ENCODE data around the gene MACROD2. TPM values are rescaled to one million over a fixed set of nuclear protein-coding genes. Genes with fewer than 3 reads are reported as not detected.

Gene MACROD2
- total and polyA plus RNA-seq, 8 donors, result 0.78 to 31.3 (median 10.9) TPM; not detected in 1

- 75 to 83% (median 78%) methylated on average over 3 of the region's 3 CpGs for WGBS, 5 donors
- H3K4me1 ChIP-seq, result no peaks in the 10 kb centered on the region
- no peaks in the 10 kb centered on the region for H3K36me3 ChIP-seq
- TF ChIP-seq CTCF (IDR thresholded peaks at IDR 0.05) (no peak), POLR2A (IDR thresholded peaks at IDR 0.05) (no peak), EP300 (IDR thresholded peaks at IDR 0.05) (no peak), POLR2AphosphoS5 (IDR thresholded peaks at IDR 0.05) (no peak)
- no peak overlapping the region for H3K4me3 ChIP-seq
- no peaks in the 10 kb centered on the region for H3K27me3 ChIP-seq
- no peak for DNase-seq
- no peak overlapping the region for H3K27ac ChIP-seq
- no peaks in the 10 kb centered on the region for H3K9me3 ChIP-seq
- intact Hi-C loops (cut with DNase I; ENCODE audit: low total_unique reads), result no loop called here
Observed at GRCh38 chr20:15482525-15482924, 1487.2 kb downstream of the MACROD2 start.

GRCh38 chr20:15485519-15485918 lies 1490.2 kb downstream of the MACROD2 start:
- Histone ChIP-seq H3K27ac (no peak overlapping the region), H3K9me3 (no peaks in the 10 kb centered on the region), H3K4me1 (no peaks in the 10 kb centered on the region), H3K4me3 (no peak overlapping the region), H3K36me3 (no peaks in the 10 kb centered on the region), H3K27me3 (no peaks in the 10 kb centered on the region)
- 76 to 88% (median 82%) methylated on average over 2 of the region's 2 CpGs for WGBS, 5 donors
- DNase-seq, result no peak
- no peak for TF ChIP-seq EP300 (IDR thresholded peaks at IDR 0.05)
- TF ChIP-seq CTCF (IDR thresholded peaks at IDR 0.05), result no peak
- no peak for TF ChIP-seq POLR2AphosphoS5 (IDR thresholded peaks at IDR 0.05)
- TF ChIP-seq POLR2A (IDR thresholded peaks at IDR 0.05), result no peak
- intact Hi-C loops (cut with DNase I; ENCODE audit: low total_unique reads), result no loop called here

- WGBS, 5 donors, result 69 to 87% (median 79%) methylated on average over 2 of the region's 2 CpGs
- H3K4me1 ChIP-seq, result no peaks in the 10 kb centered on the region
- intact Hi-C loops (cut with DNase I; ENCODE audit: low total_unique reads), result no loop called here
- H3K27me3 ChIP-seq, result no peaks in the 10 kb centered on the region
- no peaks in the 10 kb centered on the region for H3K9me3 ChIP-seq
- no peaks in the 10 kb centered on the region for H3K36me3 ChIP-seq
- no peak overlapping the region for H3K4me3 ChIP-seq
- no peak overlapping the region for H3K27ac ChIP-seq
- no peak for DNase-seq
- TF ChIP-seq POLR2AphosphoS5 (IDR thresholded peaks at IDR 0.05) (no peak), CTCF (IDR thresholded peaks at IDR 0.05) (no peak), EP300 (IDR thresholded peaks at IDR 0.05) (no peak), POLR2A (IDR thresholded peaks at IDR 0.05) (no peak)
Observed at GRCh38 chr20:15487030-15487429, 1491.7 kb downstream of the MACROD2 start.

GRCh38 chr20:15487682-15488081 lies 1492.4 kb downstream of the MACROD2 start:
- no peak for DNase-seq
- Histone ChIP-seq H3K4me1 (no peaks in the 10 kb centered on the region), H3K27me3 (no peaks in the 10 kb centered on the region), H3K27ac (no peak overlapping the region), H3K4me3 (no peak overlapping the region), H3K9me3 (no peaks in the 10 kb centered on the region), H3K36me3 (no peaks in the 10 kb centered on the region)
- intact Hi-C loops (cut with DNase I; ENCODE audit: low total_unique reads), result no loop called here
- 90 to 100% (median 92%) methylated on average over 2 of the region's 2 CpGs for WGBS, 5 donors
- no peak for TF ChIP-seq POLR2AphosphoS5 (IDR thresholded peaks at IDR 0.05)
- TF ChIP-seq EP300 (IDR thresholded peaks at IDR 0.05), result no peak
- TF ChIP-seq CTCF (IDR thresholded peaks at IDR 0.05), result no peak
- no peak for TF ChIP-seq POLR2A (IDR thresholded peaks at IDR 0.05)
